Astrocyte of the spinal cord (primary cell): Measurements from ENCODE around the gene RANBP1.

Experiments used
- DNase-seq: peaks from one replicate; pipeline ENCODE4 v3.0.0; 2011; ENCODE audit warnings: low read depth, low spot score
- H3K4me3 ChIP-seq: 2 replicates; pipeline ENCODE4 v1.5.1; 2011; ENCODE audit warnings: low read depth, mild to moderate bottlenecking, low read length, moderate library complexity
- CTCF ChIP-seq: IDR thresholded peaks from 2 replicates; pipeline ENCODE4 v1.5.1; 2012; ENCODE audit warnings: low read depth, mild to moderate bottlenecking, low read length, inconsistent platforms
- in situ Hi-C: cut with HindIII; loops from 2 replicates; pipeline ENCODE4 v1.10.0; 2017; ENCODE audit warnings: low sequenced_read_pairs

RANBP1 gene

GRCh38 chr22:20125201-20126174 is 9.6 kb downstream of the RANBP1 start:
- H3K4me3 ChIP-seq: no peak overlapping the region
- no peak for DNase-seq
- in situ Hi-C loops: no loop called here

GRCh38 chr22:20126284-20127029 is 10.6 kb downstream of the RANBP1 start:
- in situ Hi-C loops: no loop called here
- no peak for TF ChIP-seq CTCF
- no peak for DNase-seq
- no peak overlapping the region for H3K4me3 ChIP-seq

More at GRCh38 chr22:20125201-20126174, 9.6 kb downstream of the RANBP1 start:
- TF ChIP-seq CTCF: no peak

GRCh38 chr22:20127318-20127868 is 11.5 kb downstream of the RANBP1 start:
- in situ Hi-C loops: no loop called here
- DNase-seq: no peak
- TF ChIP-seq CTCF: no peak
- H3K4me3 ChIP-seq: no peak overlapping the region

- in situ Hi-C loops: no loop called here
- H3K4me3 ChIP-seq: no peak overlapping the region
- TF ChIP-seq CTCF: no peak
Observed at GRCh38 chr22:20127869-20128618, 12.1 kb downstream of the RANBP1 start.

GRCh38 chr22:20128619-20128901 is 12.7 kb downstream of the RANBP1 start:
- DNase-seq: no peak
- in situ Hi-C loops: no loop called here
- H3K4me3 ChIP-seq: no peak overlapping the region
- TF ChIP-seq CTCF: no peak

More at GRCh38 chr22:20127869-20128618, 12.1 kb downstream of the RANBP1 start:
- DNase-seq: no peak
